ENCODE data around the gene GPATCH4.

DNA sequence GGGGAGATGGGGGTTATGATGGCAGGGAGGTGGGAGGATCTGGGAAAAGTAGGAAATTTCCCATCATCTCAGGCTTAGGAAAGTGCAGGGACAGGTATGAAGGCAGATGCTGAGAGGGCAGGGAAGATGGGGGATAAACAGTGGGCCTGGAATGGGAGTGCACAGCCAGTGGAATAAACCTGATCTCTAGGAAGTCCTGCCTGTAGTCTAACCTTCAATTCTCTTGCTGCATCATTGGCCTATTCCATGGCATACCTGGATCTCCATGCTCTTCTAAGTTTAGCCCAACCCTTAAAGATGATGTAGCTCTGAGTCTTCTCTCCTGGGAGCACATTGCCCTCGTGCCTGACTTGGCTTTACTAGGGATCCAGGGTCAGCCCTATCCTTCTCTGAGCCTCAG lies 43.4 kb upstream of the GPATCH4 start:
- TF ChIP-seq, protein P1, sequence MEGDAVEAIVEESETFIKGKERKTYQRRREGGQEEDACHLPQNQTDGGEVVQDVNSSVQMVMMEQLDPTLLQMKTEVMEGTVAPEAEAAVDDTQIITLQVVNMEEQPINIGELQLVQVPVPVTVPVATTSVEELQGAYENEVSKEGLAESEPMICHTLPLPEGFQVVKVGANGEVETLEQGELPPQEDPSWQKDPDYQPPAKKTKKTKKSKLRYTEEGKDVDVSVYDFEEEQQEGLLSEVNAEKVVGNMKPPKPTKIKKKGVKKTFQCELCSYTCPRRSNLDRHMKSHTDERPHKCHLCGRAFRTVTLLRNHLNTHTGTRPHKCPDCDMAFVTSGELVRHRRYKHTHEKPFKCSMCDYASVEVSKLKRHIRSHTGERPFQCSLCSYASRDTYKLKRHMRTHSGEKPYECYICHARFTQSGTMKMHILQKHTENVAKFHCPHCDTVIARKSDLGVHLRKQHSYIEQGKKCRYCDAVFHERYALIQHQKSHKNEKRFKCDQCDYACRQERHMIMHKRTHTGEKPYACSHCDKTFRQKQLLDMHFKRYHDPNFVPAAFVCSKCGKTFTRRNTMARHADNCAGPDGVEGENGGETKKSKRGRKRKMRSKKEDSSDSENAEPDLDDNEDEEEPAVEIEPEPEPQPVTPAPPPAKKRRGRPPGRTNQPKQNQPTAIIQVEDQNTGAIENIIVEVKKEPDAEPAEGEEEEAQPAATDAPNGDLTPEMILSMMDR (IDR thresholded peaks at IDR 0.05) = no peak
- no peak for TF ChIP-seq EZH2 (IDR thresholded peaks at IDR 0.05; ENCODE audit: borderline replicate concordance, insufficient read depth, low read depth, low read length, poor library complexity, severe bottlenecking)
